Trophoblast cell (in vitro differentiated cells and primary cell): ENCODE measurements around the gene CTTN.

Experiments
- DNase-seq, 2 donors: peaks; one replicate each; pipeline ENCODE4 v3.0.0-alpha.2; 2016
- H2AFZ ChIP-seq: 2 replicates; pipeline ENCODE4 v1.6.1; 2013; ENCODE audit warnings: low read length, moderate library complexity, mild to moderate bottlenecking; ENCODE audit not compliant: insufficient read depth, poor library complexity
- H2AK5ac ChIP-seq: 2 replicates; pipeline ENCODE4 v1.6.1; 2013; ENCODE audit warnings: mild to moderate bottlenecking, low read length
- H2BK120ac ChIP-seq: 2 replicates; pipeline ENCODE4 v1.6.1; 2013; ENCODE audit warnings: low read length, mild to moderate bottlenecking, moderate library complexity; ENCODE audit not compliant: insufficient read depth, poor library complexity
- H2BK12ac ChIP-seq: 2 replicates; pipeline ENCODE4 v1.6.1; 2013; ENCODE audit warnings: mild to moderate bottlenecking, low read length, moderate library complexity
- H2BK5ac ChIP-seq: 2 replicates; pipeline ENCODE4 v1.6.1; 2013; ENCODE audit warnings: low read length, low read depth, moderate library complexity, mild to moderate bottlenecking; ENCODE audit not compliant: poor library complexity
- H3K14ac ChIP-seq: 2 replicates; pipeline ENCODE4 v1.6.1; 2013; ENCODE audit warnings: mild to moderate bottlenecking, low read length
- H3K18ac ChIP-seq: 2 replicates; pipeline ENCODE4 v1.6.1; 2013; ENCODE audit warnings: mild to moderate bottlenecking, low read length
- H3K23ac ChIP-seq: 2 replicates; pipeline ENCODE4 v1.6.1; 2013; ENCODE audit warnings: low read length
- H3K27ac ChIP-seq: 2 replicates; pipeline ENCODE4 v1.5.1; 2013; ENCODE audit warnings: low read depth, mild to moderate bottlenecking, inconsistent platforms, low read length, moderate library complexity
- H3K27me3 ChIP-seq: 2 replicates; pipeline ENCODE4 v1.6.1; 2013; ENCODE audit warnings: inconsistent platforms, mild to moderate bottlenecking, low read length, moderate library complexity; ENCODE audit not compliant: insufficient read depth
- H3K36me3 ChIP-seq, 2 experiments: 1 replicate in 1 of 2; 2 replicates in 1 of 2; pipeline ENCODE4 v1.6.1; 2013; ENCODE audit warnings: low read length in 2 of 2, mild to moderate bottlenecking in 2 of 2, moderate library complexity in 1 of 2; ENCODE audit not compliant: insufficient read depth in 2 of 2, control insufficient read depth in 1 of 2
- H3K4ac ChIP-seq: 2 replicates; pipeline ENCODE4 v1.6.1; 2013; ENCODE audit warnings: low read depth, mild to moderate bottlenecking, low read length, moderate library complexity
- H3K4me1 ChIP-seq, 2 experiments: 1 replicate in 1 of 2; 2 replicates in 1 of 2; pipeline ENCODE4 v1.6.1; 2013; ENCODE audit warnings: low read length in 2 of 2, mild to moderate bottlenecking in 2 of 2, moderate library complexity in 1 of 2; ENCODE audit not compliant: insufficient read depth in 2 of 2, control insufficient read depth in 1 of 2
- H3K4me2 ChIP-seq: 2 replicates; pipeline ENCODE4 v1.6.1; 2013; ENCODE audit warnings: inconsistent platforms, mild to moderate bottlenecking, low read length, moderate library complexity
- H3K4me3 ChIP-seq: 2 replicates; pipeline ENCODE4 v1.5.1; 2013; ENCODE audit warnings: mild to moderate bottlenecking, low read depth, low read length, inconsistent platforms
- H3K79me1 ChIP-seq: one replicate; pipeline ENCODE4 v1.6.1; 2013; ENCODE audit warnings: low read length
- H3K79me2 ChIP-seq: 2 replicates; pipeline ENCODE4 v1.6.1; 2013; ENCODE audit warnings: low read length, mild to moderate bottlenecking; ENCODE audit not compliant: control insufficient read depth, insufficient read depth, poor library complexity
- H3K9ac ChIP-seq: 2 replicates; pipeline ENCODE4 v1.6.1; 2013; ENCODE audit warnings: mild to moderate bottlenecking, low read length
- H3K9me3 ChIP-seq: 2 replicates; pipeline ENCODE4 v1.6.1; 2013; ENCODE audit warnings: low read depth, mild to moderate bottlenecking, control low read depth, inconsistent platforms, low read length; ENCODE audit not compliant: insufficient read depth
- H4K12ac ChIP-seq: 2 replicates; pipeline ENCODE4 v1.6.1; 2013; ENCODE audit warnings: low read depth, mild to moderate bottlenecking, low read length, moderate library complexity
- H4K8ac ChIP-seq: 2 replicates; pipeline ENCODE4 v1.6.1; 2013; ENCODE audit warnings: low read depth, mild to moderate bottlenecking, low read length, moderate library complexity
- H4K91ac ChIP-seq: one replicate; pipeline ENCODE4 v1.6.1; 2013; ENCODE audit warnings: low read depth, mild to moderate bottlenecking, low read length, moderate library complexity
- WGBS: extraction: QIAGEN DNeasy Blood & Tissue Kit; methylation state at CpG from one replicate; pipeline ENCODE4 v1.1.7; 2013; ENCODE audit warnings: missing lambda C conversion rate; ENCODE audit not compliant: insufficient read length, insufficient coverage; ENCODE audit errors: extremely low coverage; 5-methylcytosine and 5-hydroxymethylcytosine counted together

CTTN gene

GRCh38 chr11:70486026-70486415, 87.7 kb downstream of the CTTN start:
- WGBS = no CpG with 5 or more reads among the region's 22 CpGs
- peaks cover 9% of the 10 kb centered on the region for H3K9me3 ChIP-seq
- no peaks in the 10 kb centered on the region for H3K27me3 ChIP-seq
- no peaks in the 10 kb centered on the region for H3K79me1 ChIP-seq
- H2BK12ac ChIP-seq = no peak overlapping the region
- H2BK5ac ChIP-seq = no peak overlapping the region
- no peak overlapping the region for H3K23ac ChIP-seq
- peaks cover 9 to 17% of the 10 kb centered on the region in 2 experiments for H3K36me3 ChIP-seq
- no peaks in the 10 kb centered on the region for H3K79me2 ChIP-seq
- no peaks in the 10 kb centered on the region for H3K4me1 ChIP-seq
- no peak overlapping the region for H3K27ac ChIP-seq
- H2BK120ac ChIP-seq = no peak overlapping the region
- no peak overlapping the region for H3K4me3 ChIP-seq
- H4K8ac ChIP-seq = no peak overlapping the region
- H4K91ac ChIP-seq = no peak overlapping the region
- H3K18ac ChIP-seq = no peak overlapping the region
- no peak overlapping the region for H3K9ac ChIP-seq
- no peak overlapping the region for H2AFZ ChIP-seq
- no peak overlapping the region for H3K4ac ChIP-seq
- H2AK5ac ChIP-seq = no peak overlapping the region
- H3K4me2 ChIP-seq = no peak overlapping the region
- no peak for DNase-seq
- no peak overlapping the region for H4K12ac ChIP-seq
- H3K14ac ChIP-seq = no peak overlapping the region
